Inflammatory macrophage treated with lipopolysaccharide for 1 hour (primary cell): Measurements from ENCODE around the gene MAPK9.
"Not testable (repeated sequence)": the region's sequence is repeated elsewhere in the genome, so short reads cannot be mapped to it uniquely, and the experiment has no call there.

ENCODE experiments used
- DNase-seq, 2 donors: peaks; one replicate each; pipeline ENCODE4 v3.0.0-alpha.2; 2020 to 2022

MAPK9 gene

GRCh38 chr5:180222056-180222455 lies 69.8 kb downstream of the MAPK9 start:
- no peak for DNase-seq

- no peak for DNase-seq
Observed at GRCh38 chr5:180217797-180218196, 74.1 kb downstream of the MAPK9 start.

- no peak for DNase-seq
Observed at GRCh38 chr5:180216646-180217171, 75.2 kb downstream of the MAPK9 start.

GRCh38 chr5:180215783-180216630 lies 75.9 kb downstream of the MAPK9 start:
- peak; percentile 10 to 63 for DNase-seq

DNA sequence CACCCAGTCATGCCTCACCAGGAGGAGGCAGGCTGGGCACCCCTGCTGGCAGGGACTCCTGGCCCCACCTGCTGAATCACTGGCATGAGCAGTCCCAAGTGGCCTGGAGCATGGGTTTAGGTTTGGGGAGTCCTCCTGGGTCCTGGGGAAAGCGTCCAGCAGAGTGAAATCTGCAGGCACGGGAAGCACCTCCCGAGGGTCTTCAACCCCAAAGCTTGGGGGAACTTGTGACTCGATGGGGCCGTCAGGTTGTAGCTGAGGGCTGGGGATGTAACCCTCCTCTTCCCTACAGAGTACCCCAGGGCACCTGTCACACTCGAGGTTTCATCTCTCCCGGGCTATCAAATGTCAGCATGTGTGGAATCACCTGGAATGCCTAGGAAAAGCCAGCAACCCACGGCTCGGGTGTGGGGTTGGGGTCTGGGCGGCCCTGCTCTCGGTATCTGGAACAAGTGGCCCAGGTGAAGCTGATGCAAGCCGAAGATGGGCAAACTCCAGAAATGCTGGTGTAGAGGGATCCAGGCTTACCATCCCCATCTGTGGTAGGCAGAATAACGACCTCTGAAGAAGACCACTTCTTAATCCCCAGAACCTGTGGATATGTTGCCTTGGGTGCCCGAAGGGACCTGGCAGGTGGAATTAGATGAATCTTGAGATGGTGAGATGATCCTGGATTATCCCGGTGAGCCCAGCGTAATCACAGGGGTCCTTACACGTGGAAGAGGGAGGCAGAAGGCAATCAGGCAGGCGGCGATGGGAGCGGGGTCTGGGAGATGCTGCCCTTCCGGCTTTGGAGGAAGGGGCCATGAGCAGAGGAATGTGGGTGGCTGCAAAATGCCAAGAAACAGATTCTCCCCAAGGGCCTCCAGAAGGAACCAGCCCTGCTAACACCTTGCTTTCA lies 76.8 kb downstream of the MAPK9 start:
- DNase-seq, result no peak

- DNase-seq, result no peak
Observed at GRCh38 chr5:180213657-180214207, 78.2 kb downstream of the MAPK9 start.

DNA sequence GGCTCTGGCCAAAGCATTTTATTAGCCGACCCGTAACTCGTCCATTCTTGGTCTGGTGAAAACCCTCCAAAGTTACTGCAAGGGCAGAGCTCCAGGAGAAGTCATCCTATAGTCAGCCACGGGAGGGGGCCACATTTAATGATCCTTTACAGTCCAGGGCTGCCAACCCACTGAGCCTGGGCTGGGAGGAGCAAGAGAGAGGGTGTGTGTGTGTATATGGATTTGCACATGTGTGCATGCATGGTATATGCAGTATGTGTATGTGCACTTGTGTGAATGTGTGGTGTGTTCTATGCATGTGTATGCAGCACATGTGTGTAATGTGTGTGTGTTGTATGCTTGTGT lies 78.7 kb downstream of the MAPK9 start:
- DNase-seq, result no peak

- DNase-seq, result no peak
Observed at GRCh38 chr5:180212363-180213255, 79.3 kb downstream of the MAPK9 start.

DNA sequence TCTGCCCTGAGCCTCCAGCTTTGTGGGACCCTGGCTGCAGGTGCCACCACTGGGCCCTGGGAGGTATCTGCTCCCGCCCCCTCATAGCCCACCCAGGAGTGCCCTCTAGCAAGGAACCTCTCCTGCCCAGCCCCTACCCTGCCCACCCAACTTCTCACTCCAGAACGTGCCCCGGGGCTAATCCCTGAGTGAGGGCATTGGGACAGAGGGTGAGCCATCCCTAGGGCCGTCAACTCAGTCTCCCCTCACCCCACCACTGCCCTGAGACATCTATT lies 80.2 kb downstream of the MAPK9 start:
- no peak for DNase-seq

DNA sequence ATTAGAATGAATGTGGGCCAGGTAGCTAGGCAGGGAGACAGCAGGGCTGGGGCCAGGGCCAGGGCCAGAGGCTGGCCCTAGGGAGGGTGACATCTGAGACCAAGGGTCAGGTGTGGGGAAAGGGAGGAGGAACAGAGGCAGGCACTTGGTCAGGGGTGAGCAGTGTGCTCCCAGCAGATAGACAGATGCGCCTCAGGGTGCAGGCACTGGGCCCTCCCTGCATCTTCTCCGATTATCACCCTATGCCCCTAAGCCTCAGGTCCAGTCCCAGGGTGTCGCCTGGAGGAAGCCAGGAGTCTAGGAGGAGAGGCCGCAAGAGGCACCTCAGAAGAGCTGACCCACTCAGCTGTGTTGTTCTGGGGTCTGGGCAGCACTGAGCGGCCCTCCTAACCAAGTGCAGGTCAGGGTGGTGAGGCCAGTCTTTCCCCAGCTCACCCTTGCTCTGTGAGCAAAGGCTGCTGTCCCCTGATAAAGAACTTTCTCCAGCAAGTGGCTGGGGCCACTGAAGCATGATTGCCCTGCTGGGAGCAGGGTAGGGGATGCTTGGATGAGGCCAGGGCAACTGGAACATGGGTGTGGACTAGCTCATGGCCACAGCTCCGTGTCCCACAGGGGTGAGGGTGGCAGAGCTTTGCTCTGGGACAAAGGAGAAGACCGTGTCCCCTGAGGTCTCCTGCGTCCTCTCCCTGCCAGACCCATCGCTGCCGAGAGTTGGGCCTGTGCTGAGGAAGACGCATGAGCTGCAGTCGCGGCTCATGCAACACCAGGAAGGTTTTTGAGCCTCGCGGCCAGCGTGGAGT lies 80.7 kb downstream of the MAPK9 start:
- DNase-seq, result no peak

DNA sequence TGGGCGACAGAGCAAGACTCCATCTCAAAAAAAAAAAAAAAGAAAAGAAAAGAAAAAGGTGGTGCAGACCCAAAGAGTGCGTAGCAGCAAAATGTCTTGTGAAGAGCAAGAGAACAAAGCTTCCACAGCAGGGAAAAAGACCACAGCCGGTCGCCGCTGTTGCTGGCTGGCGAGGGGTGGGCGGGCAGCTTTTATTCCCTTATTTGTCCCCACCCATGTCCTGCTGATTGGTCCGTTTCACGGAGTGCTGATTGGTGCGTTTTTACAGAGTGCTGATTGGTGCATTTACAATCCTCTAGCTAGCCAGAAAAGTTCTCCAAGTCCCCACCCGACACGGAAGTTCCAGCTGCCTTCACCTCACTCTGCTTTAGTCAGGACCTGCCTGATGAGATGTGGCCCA lies 81.8 kb downstream of the MAPK9 start:
- not testable (repeated sequence) for DNase-seq

GRCh38 chr5:180209137-180209581 lies 82.7 kb downstream of the MAPK9 start, which contains the start of gene RASGEF1C:
Gene RASGEF1C, minus strand, starts transcription at chr5:180209211. Its CDS starts 71,159 bp downstream, at chr5:180138052.
- DNase-seq, result peak; percentile 46 to 81

- no peak for DNase-seq
Observed at GRCh38 chr5:180208435-180209081, 83.3 kb downstream of the MAPK9 start.

DNA sequence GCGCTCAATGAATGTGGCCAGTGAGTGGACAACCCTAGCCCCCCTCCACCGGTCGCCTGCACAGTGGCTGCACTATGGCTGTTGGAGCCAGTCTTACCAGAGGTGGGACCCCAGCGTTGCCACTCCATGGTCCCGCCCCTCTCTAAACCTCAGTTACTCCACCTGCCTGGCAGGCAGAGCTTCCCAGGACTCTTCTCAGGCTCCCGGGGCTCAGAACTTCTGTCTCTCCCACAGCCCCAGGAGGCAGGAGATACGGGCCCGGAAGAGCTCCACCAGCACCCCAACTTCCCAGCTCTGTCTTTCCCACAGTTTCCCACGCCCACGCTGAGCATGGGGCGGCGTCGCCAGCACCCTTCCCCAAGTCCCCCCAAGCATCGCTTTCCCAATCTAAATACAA lies 83.8 kb downstream of the MAPK9 start:
- DNase-seq, result no peak

DNA sequence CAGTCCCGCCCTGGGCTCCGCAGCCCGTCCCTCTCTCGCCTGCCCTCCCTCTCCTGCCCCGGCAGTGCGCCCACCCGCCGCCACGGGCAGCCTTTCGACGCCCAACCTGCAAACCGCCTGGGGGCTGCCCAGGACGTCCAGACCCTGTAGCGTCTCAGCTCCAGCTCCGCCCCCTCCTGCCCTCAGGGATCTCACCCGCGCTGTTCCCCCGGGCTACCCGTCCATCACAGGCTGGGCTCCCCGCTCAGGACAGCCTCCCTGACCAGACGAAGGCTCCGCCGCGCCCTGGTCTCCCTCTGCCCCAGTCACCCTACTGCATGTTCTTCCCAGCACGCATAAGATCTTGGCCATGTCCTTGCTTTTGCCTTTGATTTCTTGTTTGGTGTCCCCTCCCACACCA lies 84.3 kb downstream of the MAPK9 start:
- no peak for DNase-seq

- no peak for DNase-seq
Observed at GRCh38 chr5:180206993-180207392, 84.9 kb downstream of the MAPK9 start.

- DNase-seq, result no peak
Observed at GRCh38 chr5:180205916-180206315, 86.0 kb downstream of the MAPK9 start.

DNA sequence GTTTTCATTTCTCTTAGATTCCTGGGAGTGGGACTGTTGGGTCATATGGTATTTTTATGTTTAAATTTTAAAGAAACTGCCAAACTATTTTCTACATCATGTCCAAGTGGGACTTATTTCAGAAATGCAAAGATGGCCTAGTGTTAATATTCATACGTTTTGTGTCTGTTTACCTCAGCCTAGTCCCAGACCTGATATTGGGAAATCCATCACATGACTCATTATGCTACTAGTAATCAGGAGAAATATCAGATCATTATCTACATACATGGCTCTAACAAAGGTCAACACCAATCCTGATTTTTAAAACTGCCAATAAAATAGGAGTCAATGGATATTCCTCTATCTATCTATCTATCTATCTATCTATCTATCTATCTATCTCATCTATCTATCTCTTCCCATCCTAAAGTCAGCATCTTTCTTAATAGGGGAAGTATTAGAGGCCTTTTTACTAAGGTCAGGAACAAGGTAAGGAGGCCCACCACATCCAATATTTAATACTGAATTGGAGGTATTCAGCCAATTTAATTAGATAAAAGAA lies 87.5 kb downstream of the MAPK9 start:
- no peak for DNase-seq

DNA sequence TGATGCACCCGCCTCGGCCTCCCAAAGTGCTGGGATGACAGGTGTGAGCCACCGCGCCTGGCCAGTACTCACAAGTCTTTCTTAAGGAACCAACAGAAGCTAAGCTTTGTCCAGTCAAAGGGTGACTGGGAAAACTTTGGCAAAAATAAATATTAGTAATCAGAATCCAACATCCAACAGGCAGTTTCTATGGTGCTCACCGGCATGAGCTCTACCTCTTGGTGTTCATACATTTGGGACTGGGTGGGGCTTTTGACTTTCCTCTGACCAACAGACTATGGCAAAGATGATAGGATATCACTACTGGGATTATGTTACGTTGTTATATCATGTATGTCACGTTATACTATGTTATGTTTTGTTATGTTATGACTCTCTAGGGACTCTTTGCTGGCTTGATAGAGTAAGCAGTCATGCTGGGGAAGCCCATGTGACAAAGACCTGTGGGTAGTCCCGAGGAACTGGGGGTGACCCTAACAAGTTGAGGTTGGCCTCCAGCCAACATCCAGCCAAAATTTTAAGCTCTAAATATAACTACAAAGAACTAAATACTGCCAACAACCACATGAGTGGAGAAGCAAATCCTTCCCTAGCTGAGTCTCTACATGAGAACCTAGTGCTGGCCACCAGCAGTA lies 88.8 kb downstream of the MAPK9 start:
- DNase-seq, result no peak
